HG03432 (cell line): ENCODE measurements around the gene ABHD4.
"Not testable (repeated sequence)": the region's sequence is repeated elsewhere in the genome, so short reads cannot be mapped to it uniquely, and the experiment has no call there.

ENCODE experiments used
- ATAC-seq: cut with Tn5 transposase; IDR thresholded peaks from one replicate; pipeline ENCODE4 v1.9.1; 2021; ENCODE audit warnings: mild to moderate bottlenecking, moderate library complexity; ENCODE audit not compliant: unreplicated experiment

The ABHD4 gene

DNA sequence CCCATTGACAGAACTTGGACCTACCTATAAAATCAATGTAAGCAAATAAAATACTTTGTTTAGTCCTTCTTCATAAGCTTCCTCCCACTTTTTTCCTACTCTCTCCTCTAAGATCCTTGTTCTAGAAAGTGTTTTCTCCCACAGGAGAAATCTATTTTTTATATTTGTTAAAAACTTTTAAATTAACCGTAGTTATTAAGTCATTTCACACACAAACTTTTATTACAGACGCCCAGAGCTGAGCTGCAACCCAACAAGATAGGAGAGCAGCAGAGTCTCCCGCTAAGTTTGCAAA is 36.8 kb upstream of the ABHD4 start:
- no peak for ATAC-seq

- ATAC-seq: no peak
These were observed 36.2 kb upstream of the ABHD4 start for GRCh38 chr14:22561661-22562579.

DNA sequence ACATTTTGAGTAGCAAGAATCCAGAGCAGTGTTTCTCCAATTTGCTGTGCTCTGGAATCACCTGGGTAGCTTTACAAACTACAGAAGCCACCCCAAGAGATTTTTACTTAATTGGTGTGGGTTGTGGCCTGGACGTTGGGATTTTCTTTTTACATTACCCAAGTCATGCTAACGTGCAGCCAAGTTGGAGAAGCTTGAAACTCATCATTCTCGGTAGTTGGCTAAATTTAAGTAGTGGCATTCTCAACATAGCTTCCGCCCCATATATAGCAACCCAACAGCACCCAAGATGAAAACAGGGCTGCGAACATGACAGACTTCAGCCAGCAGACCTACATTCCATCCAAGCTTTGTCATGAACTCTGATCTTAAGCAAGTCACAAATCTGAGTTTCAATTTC is 34.1 kb upstream of the ABHD4 start:
- ATAC-seq: no peak

GRCh38 chr14:22564463-22564862 is 33.6 kb upstream of the ABHD4 start:
- ATAC-seq: no peak

DNA sequence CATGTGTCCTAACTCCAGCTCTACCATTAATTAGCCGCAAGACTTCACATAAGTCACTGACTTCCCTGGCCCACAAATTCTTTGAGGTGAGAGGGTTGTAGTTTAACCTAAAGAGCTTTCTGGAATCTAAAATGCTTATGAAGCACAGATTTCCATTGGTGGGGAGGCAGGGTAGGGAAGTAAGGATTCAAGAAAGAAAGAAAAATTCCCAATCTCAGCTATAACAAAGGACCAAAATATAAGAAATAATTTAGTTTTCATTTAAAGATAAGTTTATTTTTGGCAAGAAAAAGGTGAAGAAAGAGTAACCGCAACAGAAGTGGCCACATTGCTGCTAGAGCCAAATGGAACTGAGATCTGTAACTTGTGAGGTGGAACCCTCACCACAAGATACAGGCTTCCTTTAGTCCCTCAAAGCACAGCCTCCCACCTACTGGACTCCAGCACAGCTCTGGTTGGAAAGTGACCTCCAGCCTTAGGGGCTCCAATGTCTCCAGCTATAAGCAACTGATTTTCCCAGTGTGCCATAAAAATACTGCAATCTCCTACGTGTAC is 32.6 kb upstream of the ABHD4 start:
- ATAC-seq: peak; percentile 36

DNA sequence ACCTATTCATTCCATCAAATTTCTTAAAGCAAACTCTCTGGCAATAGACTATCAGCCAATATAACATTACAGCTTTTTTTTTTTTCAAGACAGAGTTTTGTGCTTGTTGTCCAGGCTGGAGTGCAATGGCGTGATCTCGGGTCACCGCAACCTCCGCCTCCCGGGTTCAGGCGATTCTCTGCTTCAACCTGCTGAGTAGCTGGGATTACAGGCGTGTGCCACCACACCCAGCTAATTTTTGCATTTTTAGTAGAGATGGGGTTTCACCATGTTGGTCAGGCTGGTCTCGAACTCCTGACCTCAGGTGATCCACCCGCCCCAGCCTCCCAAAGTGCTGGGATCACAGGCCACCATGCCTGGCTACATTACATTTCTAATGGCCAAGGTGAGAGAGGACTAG is 31.8 kb upstream of the ABHD4 start:
- not testable (repeated sequence) for ATAC-seq

DNA sequence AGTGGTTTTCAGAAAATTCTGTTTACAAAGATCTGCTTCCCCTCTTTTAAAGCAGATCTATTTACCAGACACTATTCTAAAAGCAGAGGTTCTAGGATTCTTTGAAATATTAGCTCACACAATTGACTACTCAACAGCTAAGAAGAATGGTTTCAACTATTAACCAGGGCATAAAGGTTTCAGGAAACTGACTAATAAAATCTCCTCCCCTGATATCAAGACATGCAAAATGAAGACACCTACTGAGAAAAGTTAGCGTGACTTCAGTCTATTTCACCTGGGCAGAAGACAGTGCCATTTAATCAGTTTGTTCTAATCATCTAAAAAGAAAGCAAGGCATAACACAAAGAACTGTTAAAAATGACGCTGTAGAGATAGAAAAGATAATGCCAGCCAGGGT is 31.3 kb upstream of the ABHD4 start:
- ATAC-seq: no peak

- no peak for ATAC-seq
These were observed 30.7 kb upstream of the ABHD4 start for GRCh38 chr14:22567437-22567836.

- no peak for ATAC-seq
These were observed 28.9 kb upstream of the ABHD4 start for GRCh38 chr14:22569106-22569736.

GRCh38 chr14:22569737-22570131 is 28.4 kb upstream of the ABHD4 start:
- ATAC-seq: no peak

DNA sequence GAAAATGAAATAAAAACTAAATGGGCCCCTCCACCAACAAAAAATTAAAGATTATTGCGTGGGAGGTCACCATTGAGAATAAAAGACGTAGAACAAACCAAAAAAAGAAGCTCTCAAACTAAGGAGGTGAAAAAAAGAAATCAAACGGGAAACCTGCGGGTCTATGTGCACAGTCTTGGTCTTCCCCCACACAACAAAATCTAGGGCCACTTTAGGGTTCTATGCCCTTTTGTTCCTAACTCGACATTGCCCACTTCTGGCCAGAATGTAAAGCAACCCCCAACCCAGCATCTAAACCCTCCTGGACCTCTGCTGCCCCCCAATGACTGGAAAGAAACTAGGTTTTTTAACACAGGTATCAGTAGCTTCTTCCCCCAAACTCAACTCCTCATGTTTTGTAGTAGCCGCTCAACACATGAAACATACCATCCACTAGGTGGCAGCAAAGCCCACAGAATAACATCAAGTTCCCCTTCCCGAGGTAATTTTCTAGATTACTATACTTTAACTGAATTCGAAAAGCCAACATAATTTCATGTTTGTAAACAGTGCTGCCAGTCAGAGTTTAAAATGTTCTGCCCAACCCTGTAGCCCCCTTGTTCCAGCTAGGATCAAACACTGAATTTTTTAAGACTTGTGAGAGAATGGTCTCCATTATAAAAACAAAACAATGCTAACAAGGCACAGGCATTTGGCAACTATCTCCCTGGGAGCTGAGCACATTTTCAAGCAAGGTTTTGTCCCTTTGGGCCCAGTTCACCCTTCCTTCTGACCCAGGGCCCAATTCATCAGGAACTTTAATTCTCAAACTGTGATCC is 27.8 kb upstream of the ABHD4 start:
- ATAC-seq: peak; percentile 76

- ATAC-seq: no peak
These were observed 25.5 kb upstream of the ABHD4 start for GRCh38 chr14:22572562-22573058.

DNA sequence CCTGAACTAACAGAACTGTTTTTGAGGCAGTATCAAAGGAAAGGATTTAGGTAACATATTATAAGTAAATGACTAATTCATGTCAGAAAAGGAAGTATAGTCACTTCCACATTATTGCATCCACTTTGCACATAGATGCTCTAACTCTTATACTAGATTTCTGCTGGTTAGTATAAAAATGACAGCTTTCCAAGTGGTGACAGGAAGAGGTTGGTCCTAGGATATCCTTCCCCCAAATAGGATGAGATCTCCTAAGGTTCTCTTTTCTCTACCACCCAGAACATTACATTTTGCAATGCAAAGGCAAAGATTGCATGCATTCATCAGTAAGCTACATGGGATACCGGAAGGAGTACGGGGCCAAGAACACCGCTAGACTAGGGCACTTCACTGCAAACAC is 24.3 kb upstream of the ABHD4 start:
- no peak for ATAC-seq

DNA sequence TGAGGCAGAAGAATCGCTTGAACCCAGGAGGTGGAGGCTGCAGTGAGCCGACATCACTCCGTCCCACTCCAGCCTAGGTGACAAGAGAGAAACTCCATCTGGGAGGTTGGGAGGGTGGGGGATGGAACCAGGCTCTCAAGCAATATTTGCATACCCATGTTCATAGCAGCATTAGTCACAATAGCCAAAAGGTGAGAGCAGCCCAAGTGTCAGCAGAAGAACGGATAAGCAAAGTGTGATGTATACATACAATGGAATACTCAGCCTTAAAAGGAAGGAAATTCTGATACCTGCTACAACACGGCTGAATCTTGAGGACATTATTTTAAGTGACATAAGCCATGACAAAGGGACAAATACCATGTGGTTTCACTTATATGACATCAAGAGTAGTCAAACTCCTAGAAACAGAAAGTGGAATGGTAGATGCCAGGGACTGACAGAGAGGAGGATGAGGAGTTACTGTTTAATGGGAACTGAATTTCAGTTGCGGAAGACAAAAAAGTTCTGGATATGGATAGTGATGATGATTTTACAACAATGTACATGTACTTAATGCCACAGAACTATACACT is 20.7 kb upstream of the ABHD4 start:
- ATAC-seq: no peak

GRCh38 chr14:22579236-22579635 is 18.9 kb upstream of the ABHD4 start:
- no peak for ATAC-seq

- no peak for ATAC-seq
These were observed 18.2 kb upstream of the ABHD4 start for GRCh38 chr14:22579881-22580280.

GRCh38 chr14:22580625-22581024 is 17.5 kb upstream of the ABHD4 start:
- no peak for ATAC-seq

DNA sequence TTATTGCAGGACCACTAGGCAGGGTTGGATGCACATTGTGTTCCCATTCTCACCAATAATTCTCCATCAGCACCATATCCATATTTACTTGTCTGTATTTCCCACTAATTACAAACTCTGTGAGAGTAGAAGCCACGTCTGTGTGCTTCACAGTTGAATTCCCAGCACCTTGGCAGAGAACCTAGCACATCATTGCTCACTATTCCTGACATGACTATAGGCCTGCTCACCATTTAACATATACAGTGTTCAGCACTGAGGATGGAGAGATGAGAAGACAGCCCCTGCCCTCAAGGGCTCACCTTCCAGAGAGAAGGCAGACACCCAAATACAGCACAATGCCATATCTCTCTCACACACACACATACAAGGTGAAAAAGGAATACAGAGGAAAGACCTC is 14.1 kb upstream of the ABHD4 start:
- no peak for ATAC-seq

- no peak for ATAC-seq
These were observed 10.9 kb upstream of the ABHD4 start for GRCh38 chr14:22587247-22587646.

GRCh38 chr14:22587677-22588422 is 10.2 kb upstream of the ABHD4 start:
- not testable (repeated sequence) for ATAC-seq
